Measurements from ENCODE around the gene CENPM.

CENPM gene

DNA sequence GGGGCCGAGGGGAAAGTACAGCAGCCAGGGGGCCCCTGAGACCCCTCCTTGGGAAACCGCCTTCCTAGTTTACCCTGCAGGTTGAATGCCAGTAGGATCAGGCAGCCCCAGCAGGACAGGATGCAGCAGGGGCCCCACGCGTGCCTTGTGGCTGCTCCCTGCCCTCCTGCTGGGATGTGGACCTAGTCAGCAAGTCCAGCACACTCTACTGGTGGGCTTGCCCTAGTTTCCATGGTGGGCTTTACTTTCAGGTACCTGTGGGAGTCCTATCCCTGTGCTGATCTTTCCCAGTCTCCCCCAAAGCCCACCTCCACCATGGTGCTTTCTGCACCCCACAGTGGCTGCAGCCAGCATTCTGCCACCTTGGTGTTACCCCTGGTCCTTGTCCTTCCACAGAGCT, 54.2 kb downstream of the CENPM start:
- no peak for FAIRE-seq

DNA sequence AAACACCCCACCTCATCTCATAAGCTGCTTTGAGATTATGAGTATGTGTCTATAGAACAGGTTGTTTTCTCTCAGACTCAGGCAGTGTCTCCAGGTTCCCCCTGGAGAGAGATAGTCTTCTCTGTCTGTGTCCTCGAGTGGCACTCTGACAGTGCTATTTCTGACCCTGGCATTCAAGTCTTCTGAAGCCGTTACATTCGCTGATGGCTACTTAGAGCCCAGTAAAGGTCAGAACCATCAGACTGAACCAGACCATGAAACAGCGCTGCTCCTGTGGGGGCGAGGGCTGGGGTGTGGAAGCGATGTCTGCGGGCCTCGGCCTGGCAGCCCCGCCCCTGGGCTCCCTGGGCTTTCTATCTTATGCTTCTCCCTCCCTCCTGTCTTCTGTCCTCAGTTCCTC, 55.5 kb downstream of the CENPM start:
- no peak for FAIRE-seq

Measured in islet of Langerhans (tissue), 1 donor.